NCI-H146 treated with DMSO at 0.1 percent for 48 hours (cell line): ENCODE results near the gene ZC3HAV1.
"Not testable (repeated sequence)": the region's sequence is repeated elsewhere in the genome, so short reads cannot be mapped to it uniquely, and the experiment has no call there.

Experiments used
- DNase-seq: peaks from one replicate; lab custom pipeline; 2025; ENCODE audit not compliant: unreplicated experiment; lab: John Stamatoyannopoulos, UW

ZC3HAV1 gene

DNA sequence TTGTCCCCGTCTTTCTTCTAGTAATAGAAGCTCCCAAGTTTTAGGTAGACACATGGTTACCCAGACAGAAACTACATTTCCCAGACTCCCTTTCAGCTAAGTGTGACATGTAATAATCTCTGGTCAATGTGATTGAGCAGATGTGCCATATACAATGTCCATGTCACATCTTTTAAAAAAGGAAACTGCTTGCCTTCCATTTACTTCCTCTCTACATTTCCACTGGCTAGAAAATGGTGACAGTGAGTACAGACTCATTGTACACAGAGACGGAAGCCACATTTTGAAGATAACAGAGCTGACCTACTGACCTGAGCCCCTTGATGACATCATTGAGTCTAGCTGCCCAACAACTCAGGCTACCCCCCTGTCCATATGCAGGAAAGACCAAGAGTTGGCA, 21.3 kb downstream of the ZC3HAV1 start:
- DNase-seq: no peak

DNA sequence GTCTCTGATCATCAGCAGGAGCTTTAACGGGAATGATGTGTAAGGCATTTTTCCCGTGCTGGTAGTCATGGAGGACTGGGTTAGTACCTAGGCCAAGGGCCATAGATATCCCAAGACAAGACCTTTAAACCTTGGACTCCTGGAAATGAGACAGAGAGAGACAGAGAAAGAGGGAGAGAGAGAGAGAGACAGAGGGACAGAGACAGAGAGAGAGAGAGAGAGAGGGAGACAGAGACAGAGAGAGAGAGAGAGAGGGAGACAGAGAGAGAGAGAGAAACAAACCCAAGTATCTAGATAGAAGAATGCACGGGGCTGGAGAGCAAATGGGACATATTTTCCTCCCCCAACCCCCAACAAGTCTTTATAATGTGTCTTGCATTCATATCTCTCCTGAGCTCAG, 22.3 kb downstream of the ZC3HAV1 start:
- DNase-seq: no peak

- no peak for DNase-seq
These were observed 23.1 kb downstream of the ZC3HAV1 start for GRCh38 chr7:139086454-139086853.

DNA sequence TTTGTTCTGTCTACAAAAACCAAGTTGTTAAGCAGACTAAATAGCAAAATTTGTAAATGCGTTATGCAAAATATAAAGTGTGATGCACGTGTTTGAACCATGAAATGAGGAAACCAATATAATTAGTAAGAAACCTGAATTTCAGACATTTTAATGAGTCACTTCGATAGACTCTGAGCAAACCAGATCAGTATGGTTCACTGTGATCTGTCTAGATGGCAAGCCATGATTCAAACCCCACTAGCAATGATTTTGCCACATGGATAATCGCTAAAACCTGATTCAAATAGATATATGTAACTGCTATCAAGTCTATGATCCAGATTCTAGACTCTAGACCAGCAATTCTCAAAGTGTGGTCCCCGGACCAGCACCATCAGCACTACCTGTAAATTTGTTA, 24.8 kb downstream of the ZC3HAV1 start:
- no peak for DNase-seq

DNA sequence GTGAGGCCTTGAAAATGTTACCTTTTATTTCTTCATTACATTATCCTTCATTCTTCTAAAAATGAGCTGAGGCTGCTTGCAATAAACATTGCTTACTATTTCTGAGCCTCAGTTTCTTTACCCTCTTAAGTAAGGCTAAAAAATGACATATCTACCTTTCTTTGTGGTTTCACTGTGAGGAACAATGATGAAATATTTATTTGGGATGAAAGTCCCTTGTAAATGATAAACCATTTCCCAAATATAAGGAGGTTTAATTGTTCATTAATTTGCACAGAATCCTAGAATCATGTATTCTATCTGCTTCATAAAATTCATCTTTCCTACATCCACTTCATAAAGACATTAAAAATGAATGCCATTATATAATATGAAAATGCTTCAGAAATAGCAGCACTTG, 27.9 kb downstream of the ZC3HAV1 start:
- DNase-seq: no peak

- DNase-seq: no peak
These were observed 28.6 kb downstream of the ZC3HAV1 start for GRCh38 chr7:139080905-139081304.

GRCh38 chr7:139079861-139080260, 29.7 kb downstream of the ZC3HAV1 start:
- no peak for DNase-seq

DNA sequence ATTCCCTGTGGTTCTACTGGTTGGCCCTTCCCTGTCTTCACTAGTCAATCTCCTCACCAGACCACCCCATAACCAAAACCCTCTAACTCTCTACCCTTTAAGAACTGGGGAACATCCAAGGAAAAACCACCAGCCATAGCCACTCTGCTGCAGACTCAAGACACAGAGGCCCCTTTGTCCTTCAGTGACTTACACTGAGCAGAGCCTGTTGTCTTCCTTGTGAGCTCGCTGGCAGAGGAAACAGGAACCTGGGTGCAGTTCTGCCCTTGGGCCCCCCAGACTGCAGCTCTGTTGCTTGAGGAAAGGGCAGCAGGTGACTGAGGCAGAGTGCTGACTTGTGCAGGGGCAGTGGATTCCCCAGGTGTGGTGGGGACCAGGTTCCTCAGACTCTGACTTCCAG, 30.6 kb downstream of the ZC3HAV1 start:
- no peak for DNase-seq

- no peak for DNase-seq
These were observed 31.1 kb downstream of the ZC3HAV1 start for GRCh38 chr7:139078399-139078798.

- DNase-seq: not testable (repeated sequence)
These were observed 31.8 kb downstream of the ZC3HAV1 start for GRCh38 chr7:139077706-139078105.

GRCh38 chr7:139075871-139076686, 33.4 kb downstream of the ZC3HAV1 start:
- no peak for DNase-seq

DNA sequence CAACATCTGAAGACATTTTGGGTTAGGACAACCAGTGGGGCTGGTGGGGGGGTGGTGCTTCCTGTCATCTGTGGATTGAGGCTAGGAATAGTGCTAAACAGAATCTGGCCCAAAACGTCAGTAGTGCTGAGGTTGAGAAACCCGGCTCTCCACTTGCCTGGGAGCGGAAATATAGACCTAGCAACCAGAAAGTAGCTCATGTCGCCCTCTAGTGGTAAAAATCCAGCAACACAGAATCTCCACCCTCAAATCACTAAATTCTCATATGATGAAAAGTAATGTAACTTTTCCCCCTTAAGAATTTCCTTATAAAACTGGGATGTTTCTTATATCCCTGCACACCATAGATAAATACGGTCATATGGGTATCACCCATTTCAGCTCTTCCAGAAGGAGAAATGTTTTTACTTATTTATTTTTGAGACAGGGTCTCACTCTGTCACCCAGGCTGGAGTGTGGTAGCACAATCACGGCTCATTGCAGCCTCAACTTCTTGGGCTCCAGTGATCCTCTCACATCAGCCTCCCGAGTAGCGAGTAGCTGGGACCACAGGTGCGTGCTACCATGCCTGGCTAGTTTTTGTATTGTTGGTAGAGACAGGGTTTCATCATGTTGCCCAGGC, 34.4 kb downstream of the ZC3HAV1 start:
- DNase-seq: peak; percentile 56

DNA sequence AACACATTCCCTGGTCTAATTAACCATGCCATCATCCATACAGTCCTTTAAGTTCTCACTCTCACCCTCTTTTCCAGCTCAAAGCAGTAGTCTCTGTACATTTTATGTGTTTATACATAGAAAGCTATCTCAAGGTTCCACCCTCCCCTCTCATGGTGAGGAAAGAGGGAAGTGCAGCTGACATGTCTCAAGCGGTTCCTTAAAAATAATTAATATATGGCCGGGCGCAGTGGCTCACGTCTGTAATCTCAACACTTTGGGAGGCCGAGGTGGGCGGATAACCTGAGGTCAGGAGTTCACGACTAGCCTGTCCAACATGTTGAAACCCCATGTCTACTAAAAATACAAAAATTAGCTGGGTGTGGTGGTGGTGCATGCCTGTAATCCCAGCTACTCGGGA, 36.7 kb downstream of the ZC3HAV1 start:
- no peak for DNase-seq

DNA sequence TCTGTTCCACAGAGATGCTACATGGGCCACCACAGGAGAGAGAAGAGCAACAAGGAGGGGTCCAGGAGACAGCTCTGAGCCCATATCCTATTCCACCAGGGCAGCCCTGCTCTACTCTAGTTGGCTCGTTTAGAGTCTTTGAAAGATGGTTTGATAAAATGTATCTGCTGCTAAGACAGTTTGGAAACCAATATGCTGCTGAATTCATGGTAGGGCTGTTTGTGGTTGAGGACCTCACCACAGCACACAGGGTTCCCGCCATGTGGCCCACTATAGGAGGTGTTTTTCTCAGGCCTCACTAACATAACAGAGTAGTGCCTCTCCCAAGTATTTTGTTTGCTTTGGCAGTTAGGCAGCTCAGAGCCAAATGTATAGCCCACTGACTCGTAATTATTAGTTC, 37.8 kb downstream of the ZC3HAV1 start:
- DNase-seq: no peak

GRCh38 chr7:139068544-139069399, 40.7 kb downstream of the ZC3HAV1 start:
- DNase-seq: no peak

GRCh38 chr7:139066315-139066714, 43.2 kb downstream of the ZC3HAV1 start:
- DNase-seq: no peak

DNA sequence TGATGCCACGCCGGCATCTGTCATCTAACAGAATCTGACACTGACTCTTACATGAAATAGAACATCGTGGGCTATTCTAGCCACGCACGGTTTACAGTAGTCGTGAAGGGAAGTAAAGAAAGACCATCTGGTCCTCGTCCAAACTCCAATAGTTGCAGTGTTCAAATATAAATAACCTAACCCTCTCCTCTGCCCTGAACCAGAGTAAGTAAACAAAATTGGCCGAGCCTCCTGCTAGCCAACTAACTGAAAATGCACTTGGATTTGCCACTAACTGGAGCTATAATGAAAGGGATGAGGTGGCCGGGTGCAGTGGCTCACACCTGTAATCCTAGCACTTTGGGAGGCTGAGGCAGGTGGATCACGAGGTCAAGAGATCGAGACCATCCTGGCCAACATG, 44.2 kb downstream of the ZC3HAV1 start:
- DNase-seq: no peak

- no peak for DNase-seq
These were observed 48.1 kb downstream of the ZC3HAV1 start for GRCh38 chr7:139061416-139061815.

DNA sequence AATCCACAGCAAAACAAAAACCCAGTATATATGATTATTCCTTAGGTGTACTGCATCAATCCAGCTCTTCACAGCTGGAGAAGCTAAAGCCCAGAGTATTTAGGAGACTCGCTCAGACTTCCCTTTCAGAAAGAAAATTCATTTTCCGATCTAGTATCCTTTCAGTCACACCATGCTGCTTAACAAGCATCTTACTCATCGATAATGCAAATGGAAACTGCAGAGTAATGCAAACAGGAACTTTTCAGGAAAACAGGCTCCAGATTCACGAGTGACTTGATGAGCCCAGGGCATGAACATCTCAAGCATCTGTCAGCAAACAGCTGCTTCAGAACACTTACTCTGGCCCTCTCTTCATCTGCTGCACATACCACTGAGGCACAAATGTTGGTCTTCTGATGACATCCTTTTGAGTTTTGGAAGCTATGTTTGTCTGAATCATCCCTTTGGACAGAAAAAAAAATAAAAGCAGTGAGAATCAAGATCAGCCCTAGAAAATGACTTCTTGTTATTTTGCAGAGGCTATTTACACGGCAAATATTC, 48.8 kb downstream of the ZC3HAV1 start:
- no peak for DNase-seq

DNA sequence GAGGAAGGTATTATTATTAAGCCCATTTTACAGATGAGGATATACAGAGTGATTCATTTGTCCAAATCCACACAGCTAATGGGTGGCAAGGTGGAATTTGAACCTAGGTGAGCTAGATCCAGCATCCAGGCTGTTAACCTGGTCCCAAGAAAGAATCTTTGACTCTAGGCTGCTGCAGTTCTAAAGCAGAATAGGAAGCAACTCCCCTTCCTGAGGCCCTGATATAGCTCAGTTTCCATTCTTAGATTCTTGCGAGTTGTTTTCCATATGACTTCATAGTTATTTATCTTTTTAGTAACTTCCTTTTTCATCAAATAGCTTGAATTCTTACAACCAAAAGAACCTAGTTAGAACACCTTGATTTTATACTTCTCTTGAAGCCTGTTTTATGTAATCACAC, 49.6 kb downstream of the ZC3HAV1 start:
- DNase-seq: no peak

GRCh38 chr7:139058943-139059342, 50.6 kb downstream of the ZC3HAV1 start:
- DNase-seq: no peak

GRCh38 chr7:139055674-139056073, 53.8 kb downstream of the ZC3HAV1 start:
- no peak for DNase-seq
